Esophagus squamous epithelium (tissue), 4 donors: ENCODE measurements around the gene LRP5.

Experiments
- CTCF ChIP-seq, 6 experiments: fragments of 450-650 bp in 4 of 6; fragments of 200-600 bp in 2 of 6; sonication (generic) in 2 of 6; IDR thresholded peaks; one replicate each; pipeline ENCODE4 v1.5.1; 2016 to 2019; ENCODE audit warnings: antibody characterized with exemption in 6 of 6, mild to moderate bottlenecking in 4 of 6, moderate library complexity in 4 of 6
- POLR2A ChIP-seq, 4 donors: fragments of 450-650 bp; IDR thresholded peaks; one replicate each; pipeline ENCODE4 v1.6.1; 2017; ENCODE audit warnings: antibody characterized with exemption in 4 of 4, mild to moderate bottlenecking in 4 of 4, moderate library complexity in 3 of 4

- TF ChIP-seq CTCF (IDR thresholded peaks at IDR 0.05) (no peak), POLR2A (IDR thresholded peaks at IDR 0.05) (no peak)
These were observed 87.5 kb downstream of the LRP5 start for GRCh38 chr11:68399916-68400315.
